ENCODE results near the gene RPL22L1.

Gene RPL22L1

GRCh38 chr3:170815936-170816335 is 54.1 kb downstream of the RPL22L1 start:
- Histone ChIP-seq H3K27me3 (ENCODE audit: insufficient read depth, low read depth, severe bottlenecking) (no peaks in the 10 kb centered on the region), H3K36me3 (no peaks in the 10 kb centered on the region), H3K9me3 (ENCODE audit: severe bottlenecking) (no peaks in the 10 kb centered on the region), H3K4me3 (ENCODE audit: low read depth, low read length) (no peak overlapping the region), H3K27ac (no peak overlapping the region)
- DNase-seq, result no peak
- no peak for TF ChIP-seq CTCF (IDR thresholded peaks at IDR 0.05; ENCODE audit: low read depth, low read length)

- no peaks in the 10 kb centered on the region for H3K36me3 ChIP-seq
- peak; percentile 71 for DNase-seq
- H3K27ac ChIP-seq, result no peak overlapping the region
- no peaks in the 10 kb centered on the region for H3K9me3 ChIP-seq (ENCODE audit: severe bottlenecking)
- no peaks in the 10 kb centered on the region for H3K27me3 ChIP-seq (ENCODE audit: insufficient read depth, low read depth, severe bottlenecking)
- TF ChIP-seq CTCF (IDR thresholded peaks at IDR 0.05; ENCODE audit: low read depth, low read length), result no peak
- H3K4me3 ChIP-seq (ENCODE audit: low read depth, low read length), result no peak overlapping the region
Measured at GRCh38 chr3:170815340-170815739, 54.7 kb downstream of the RPL22L1 start.
